ENCODE measurements around the gene CTSK.

CTSK gene

GRCh38 chr1:150753416-150753815 lies 54.6 kb downstream of the CTSK start:
- DNase-seq, result no peak

- DNase-seq, result no peak
Observed at GRCh38 chr1:150751443-150751842, 56.6 kb downstream of the CTSK start.

GRCh38 chr1:150749720-150750311 lies 58.2 kb downstream of the CTSK start:
- no peak for DNase-seq

GRCh38 chr1:150748878-150749719 lies 59.0 kb downstream of the CTSK start:
- DNase-seq, result no peak

Data from NCI-H1694 treated with DMSO at 0.1 percent for 48 hours (cell line).